Neural cell (in vitro differentiated cells): ENCODE data around the gene HHIPL1.

ENCODE experiments used
- EP300 ChIP-seq: fragments of 450-650 bp; conservative IDR thresholded peaks from 2 replicates; pipeline ENCODE4 v1.6.1; 2014; ENCODE audit warnings: antibody characterized with exemption, mild to moderate bottlenecking, moderate library complexity; ENCODE audit not compliant: poor library complexity, severe bottlenecking
- EZH2 ChIP-seq: fragments of 200-600, 300-800 bp; shearing (Covaris generic), sonication (generic); IDR thresholded peaks from 2 replicates; pipeline ENCODE4 v1.6.1; 2014; ENCODE audit warnings: antibody characterized with exemption, low read length, borderline replicate concordance, mild to moderate bottlenecking; ENCODE audit not compliant: insufficient read depth, poor library complexity, severe bottlenecking
- POLR2AphosphoS5 ChIP-seq: IDR thresholded peaks from 2 replicates; pipeline ENCODE4 v1.6.1; 2012
- SMC3 ChIP-seq: fragments of 450-650 bp; conservative IDR thresholded peaks from 2 replicates; pipeline ENCODE4 v1.6.1; 2014; ENCODE audit warnings: antibody characterized with exemption, mild to moderate bottlenecking, moderate library complexity; ENCODE audit not compliant: poor library complexity
- TAF1 ChIP-seq: IDR thresholded peaks from 2 replicates; pipeline ENCODE4 v1.6.1; 2012; ENCODE audit warnings: low read depth
- TF ChIP-seq, protein P1 (sequence below): fragments of 450-650 bp; IDR thresholded peaks from 2 replicates; pipeline ENCODE4 v1.5.1; 2014; ENCODE audit warnings: antibody characterized with exemption, mild to moderate bottlenecking, moderate library complexity; ENCODE audit not compliant: poor library complexity, severe bottlenecking
- TF ChIP-seq, protein P2 (sequence below): IDR thresholded peaks from 2 replicates; pipeline ENCODE4 v1.6.1; 2012; ENCODE audit warnings: borderline replicate concordance

DNA sequence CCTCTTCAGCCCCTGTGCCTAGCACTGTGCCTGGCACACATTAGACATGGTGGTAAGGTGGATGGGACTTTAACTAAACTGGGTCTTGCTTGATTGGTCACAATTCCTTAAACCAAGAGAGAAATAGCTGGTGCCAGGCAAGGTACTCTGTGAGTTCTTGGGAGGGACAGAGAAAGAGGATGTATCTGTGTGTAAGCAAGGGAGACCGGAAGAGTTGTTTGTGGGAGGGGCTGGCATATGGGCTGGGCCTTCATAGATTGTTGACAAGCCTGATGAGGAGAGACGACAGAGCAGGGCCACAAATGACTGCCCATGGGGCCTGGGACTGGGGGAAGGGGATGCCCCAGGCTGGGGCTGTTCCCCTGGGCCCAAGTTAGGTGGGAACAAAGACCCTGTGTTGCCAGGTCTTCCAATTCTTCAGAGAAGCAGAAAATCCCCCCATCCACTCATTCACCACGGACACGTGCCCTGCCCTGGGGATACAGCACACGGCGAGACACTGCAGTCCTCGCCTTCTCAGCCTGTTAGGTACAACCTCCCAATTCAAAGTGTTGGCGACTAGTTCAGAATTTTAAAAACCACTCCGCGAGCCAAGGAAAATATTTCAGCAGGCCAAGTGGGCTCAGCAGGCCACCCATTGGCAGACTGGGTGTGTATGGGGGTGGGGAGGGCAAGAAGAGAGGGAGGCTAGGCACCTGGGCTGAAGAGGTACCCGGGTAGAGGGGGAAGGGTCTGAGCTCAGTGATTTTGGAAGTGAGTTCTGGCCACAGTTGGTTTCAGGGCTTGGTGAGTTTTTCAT lies 27.8 kb downstream of the HHIPL1 start:
- TF ChIP-seq, protein P1, sequence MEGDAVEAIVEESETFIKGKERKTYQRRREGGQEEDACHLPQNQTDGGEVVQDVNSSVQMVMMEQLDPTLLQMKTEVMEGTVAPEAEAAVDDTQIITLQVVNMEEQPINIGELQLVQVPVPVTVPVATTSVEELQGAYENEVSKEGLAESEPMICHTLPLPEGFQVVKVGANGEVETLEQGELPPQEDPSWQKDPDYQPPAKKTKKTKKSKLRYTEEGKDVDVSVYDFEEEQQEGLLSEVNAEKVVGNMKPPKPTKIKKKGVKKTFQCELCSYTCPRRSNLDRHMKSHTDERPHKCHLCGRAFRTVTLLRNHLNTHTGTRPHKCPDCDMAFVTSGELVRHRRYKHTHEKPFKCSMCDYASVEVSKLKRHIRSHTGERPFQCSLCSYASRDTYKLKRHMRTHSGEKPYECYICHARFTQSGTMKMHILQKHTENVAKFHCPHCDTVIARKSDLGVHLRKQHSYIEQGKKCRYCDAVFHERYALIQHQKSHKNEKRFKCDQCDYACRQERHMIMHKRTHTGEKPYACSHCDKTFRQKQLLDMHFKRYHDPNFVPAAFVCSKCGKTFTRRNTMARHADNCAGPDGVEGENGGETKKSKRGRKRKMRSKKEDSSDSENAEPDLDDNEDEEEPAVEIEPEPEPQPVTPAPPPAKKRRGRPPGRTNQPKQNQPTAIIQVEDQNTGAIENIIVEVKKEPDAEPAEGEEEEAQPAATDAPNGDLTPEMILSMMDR, result no peak
- TF ChIP-seq EZH2, result no peak
- TF ChIP-seq POLR2AphosphoS5, result no peak
- TF ChIP-seq SMC3, result no peak
- TF ChIP-seq EP300, result no peak
- TF ChIP-seq TAF1, result no peak
- TF ChIP-seq, protein P2, sequence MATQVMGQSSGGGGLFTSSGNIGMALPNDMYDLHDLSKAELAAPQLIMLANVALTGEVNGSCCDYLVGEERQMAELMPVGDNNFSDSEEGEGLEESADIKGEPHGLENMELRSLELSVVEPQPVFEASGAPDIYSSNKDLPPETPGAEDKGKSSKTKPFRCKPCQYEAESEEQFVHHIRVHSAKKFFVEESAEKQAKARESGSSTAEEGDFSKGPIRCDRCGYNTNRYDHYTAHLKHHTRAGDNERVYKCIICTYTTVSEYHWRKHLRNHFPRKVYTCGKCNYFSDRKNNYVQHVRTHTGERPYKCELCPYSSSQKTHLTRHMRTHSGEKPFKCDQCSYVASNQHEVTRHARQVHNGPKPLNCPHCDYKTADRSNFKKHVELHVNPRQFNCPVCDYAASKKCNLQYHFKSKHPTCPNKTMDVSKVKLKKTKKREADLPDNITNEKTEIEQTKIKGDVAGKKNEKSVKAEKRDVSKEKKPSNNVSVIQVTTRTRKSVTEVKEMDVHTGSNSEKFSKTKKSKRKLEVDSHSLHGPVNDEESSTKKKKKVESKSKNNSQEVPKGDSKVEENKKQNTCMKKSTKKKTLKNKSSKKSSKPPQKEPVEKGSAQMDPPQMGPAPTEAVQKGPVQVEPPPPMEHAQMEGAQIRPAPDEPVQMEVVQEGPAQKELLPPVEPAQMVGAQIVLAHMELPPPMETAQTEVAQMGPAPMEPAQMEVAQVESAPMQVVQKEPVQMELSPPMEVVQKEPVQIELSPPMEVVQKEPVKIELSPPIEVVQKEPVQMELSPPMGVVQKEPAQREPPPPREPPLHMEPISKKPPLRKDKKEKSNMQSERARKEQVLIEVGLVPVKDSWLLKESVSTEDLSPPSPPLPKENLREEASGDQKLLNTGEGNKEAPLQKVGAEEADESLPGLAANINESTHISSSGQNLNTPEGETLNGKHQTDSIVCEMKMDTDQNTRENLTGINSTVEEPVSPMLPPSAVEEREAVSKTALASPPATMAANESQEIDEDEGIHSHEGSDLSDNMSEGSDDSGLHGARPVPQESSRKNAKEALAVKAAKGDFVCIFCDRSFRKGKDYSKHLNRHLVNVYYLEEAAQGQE, result no peak
